Measurements from ENCODE around the gene HABP4. TPM values are rescaled to one million over a fixed set of nuclear protein-coding genes. Genes with fewer than 3 reads are reported as not detected.
A peak's percentile ranks its signal among the peaks of the same experiment; 100 is the strongest.

HABP4 gene
- 19.3 TPM for polyA plus RNA-seq (ENCODE audit: insufficient read length)
- long read RNA-seq, donor 1, transcript HABP4-201 (8 exons, 2,615 nt), result major isoform, 7 of 7 reads
- long read RNA-seq, donor 1, partial matches to known transcripts, result 0 of 7 reads
- long read RNA-seq, donor 1, other reads (novel, unspliced or antisense), result 0 of 7 reads
- long read RNA-seq, donor 2, transcript HABP4-201 (8 exons, 2,615 nt), result major isoform, 8 of 17 reads
- long read RNA-seq, donor 2, partial matches to known transcripts, result 9 of 17 reads
- long read RNA-seq, donor 2, other reads (novel, unspliced or antisense), result 0 of 17 reads
- long read RNA-seq, donor 3, transcript HABP4-201 (8 exons, 2,615 nt), result major isoform, 5 of 16 reads
- long read RNA-seq, donor 3, partial matches to known transcripts, result 11 of 16 reads
- long read RNA-seq, donor 3, other reads (novel, unspliced or antisense), result 0 of 16 reads
- long read RNA-seq, donor 4, partial matches to known transcripts, result 0 of 1 reads
- long read RNA-seq, donor 4, other reads (novel, unspliced or antisense), result 0 of 1 reads
- long read RNA-seq, donor 5, transcript HABP4-201 (8 exons, 2,615 nt), result major isoform, 9 of 35 reads
- long read RNA-seq, donor 5, partial matches to known transcripts, result 24 of 35 reads
- long read RNA-seq, donor 5, other reads (novel, unspliced or antisense), result 0 of 35 reads
- long read RNA-seq, donor 6, transcript HABP4-201 (8 exons, 2,615 nt), result major isoform, 9 of 15 reads
- long read RNA-seq, donor 6, partial matches to known transcripts, result 6 of 15 reads
- long read RNA-seq, donor 6, other reads (novel, unspliced or antisense), result 0 of 15 reads
- long read RNA-seq, donor 7, transcript HABP4-201 (8 exons, 2,615 nt), result major isoform, 13 of 30 reads
- long read RNA-seq, donor 7, partial matches to known transcripts, result 17 of 30 reads
- long read RNA-seq, donor 7, other reads (novel, unspliced or antisense), result 0 of 30 reads
- long read RNA-seq, donor 8, transcript HABP4-201 (8 exons, 2,615 nt), result major isoform, 6 of 12 reads
- long read RNA-seq, donor 8, partial matches to known transcripts, result 6 of 12 reads
- long read RNA-seq, donor 8, other reads (novel, unspliced or antisense), result 0 of 12 reads

GRCh38 chr9:96449845-96450612 is at the start of gene HABP4:
Gene HABP4, plus strand, starts transcription at chr9:96450169. Its CDS starts 111 bp downstream, at chr9:96450280.
- peak; percentile 95 for DNase-seq

GRCh38 chr9:96408409-96409280 is 41.3 kb upstream of the HABP4 start:
- DNase-seq, result no peak

- no peak for DNase-seq
Observed at GRCh38 chr9:96411129-96411838, 38.7 kb upstream of the HABP4 start.

- no peak for DNase-seq
Observed at GRCh38 chr9:96412174-96412913, 37.6 kb upstream of the HABP4 start.

- no peak for DNase-seq
Observed at GRCh38 chr9:96413302-96414221, 36.4 kb upstream of the HABP4 start.

- peak; percentile 80 for DNase-seq
Observed at GRCh38 chr9:96417051-96417586, 32.9 kb upstream of the HABP4 start.

GRCh38 chr9:96417661-96418082 is 32.3 kb upstream of the HABP4 start:
- no peak for DNase-seq

GRCh38 chr9:96418083-96418919 is 31.7 kb upstream of the HABP4 start, which contains the start of gene ZNF367:
Gene ZNF367, minus strand, starts transcription at chr9:96418370. Its CDS starts 338 bp downstream, at chr9:96418032.
- DNase-seq, result peak; percentile 95

- DNase-seq, result peak; percentile 41
Observed at GRCh38 chr9:96418920-96419690, 30.9 kb upstream of the HABP4 start.

- no peak for DNase-seq
Observed at GRCh38 chr9:96419691-96419969, 30.3 kb upstream of the HABP4 start.

- DNase-seq, result peak; percentile 39
Observed at GRCh38 chr9:96420468-96421219, 29.3 kb upstream of the HABP4 start.

- DNase-seq, result no peak
Observed at GRCh38 chr9:96423322-96423984, 26.5 kb upstream of the HABP4 start.

- no peak for DNase-seq
Observed at GRCh38 chr9:96423985-96424336, 26.0 kb upstream of the HABP4 start.

- DNase-seq, result no peak
Observed at GRCh38 chr9:96425500-96426169, 24.3 kb upstream of the HABP4 start.
